Left lung (tissue), 8 donors: Measurements from ENCODE around the gene CXCL6. TPM values are rescaled to one million over a fixed set of nuclear protein-coding genes. Genes with fewer than 3 reads are reported as not detected.

Experiments
- polyA plus RNA-seq, 6 donors: library from polyadenylated mRNA; unstranded; fragments of 120-200 nt; gene quantifications; one replicate each; pipeline ENCODE4 v1.2.1, GENCODE V29; 2013; ENCODE audit not compliant: insufficient read length in 6 of 6
- total RNA-seq, 2 donors: library from RNA; stranded (reverse); fragmentation: NEBNext Ultra II Directional; extraction: Animal tissue kit (Norgen Biotek cat#: 25700); gene quantifications; one replicate each; pipeline ENCODE4 v1.2.1, GENCODE V29; 2021
- donor health status: DM: no; HTN: yes; CAD: no.
- donor health status: DM: no; HTN: no; CAD: no.

Gene CXCL6
- total and polyA plus RNA-seq, 8 donors: 0.15 to 4.8 (median 0.26) TPM; not detected in 5

Other genes with a start within 250 kb of the CXCL6 start
- 1 to 10 TPM; 1.3 to 2.2 TPM for gene RASSF6, start 216.2 kb upstream of the CXCL6 start, total RNA-seq
- 1 to 10 TPM; 1.6 to 3.3 (median 2.5) TPM for gene RASSF6, start 216.2 kb upstream of the CXCL6 start, polyA plus RNA-seq
- gene CXCL8, start 96.1 kb upstream of the CXCL6 start, total RNA-seq: 10 to 100 TPM; 12.3 to 80.4 TPM
- 10 to 100 TPM in 1 of 6 donors, 1 to 10 TPM in 5; 1.1 to 10.9 (median 2.0) TPM for gene CXCL8, start 96.1 kb upstream of the CXCL6 start, polyA plus RNA-seq
- not detected for gene PF4V1, start 16.6 kb downstream of the CXCL6 start, total RNA-seq
- 1 to 10 TPM in 1 of 6 donors, under 1 TPM in 2, not detected in 3; 0.53 to 1.0 (median 0.90) TPM for gene PF4V1, start 16.6 kb downstream of the CXCL6 start, polyA plus RNA-seq
- 10 to 100 TPM in 1 of 2 donors, 1 to 10 TPM in 1; 4.1 to 39.0 TPM for gene CXCL1, start 32.7 kb downstream of the CXCL6 start, total RNA-seq
- gene CXCL1, start 32.7 kb downstream of the CXCL6 start, polyA plus RNA-seq: 1 to 10 TPM in 5 of 6 donors, under 1 TPM in 1; 0.83 to 2.6 (median 2.1) TPM
- gene PF4, start 145.3 kb downstream of the CXCL6 start, total RNA-seq: 1 to 10 TPM; 1.8 to 3.6 TPM
- 10 to 100 TPM in 5 of 6 donors, 1 to 10 TPM in 1; 9.4 to 17.8 (median 13.5) TPM for gene PF4, start 145.3 kb downstream of the CXCL6 start, polyA plus RNA-seq
- 10 to 100 TPM in 1 of 2 donors, 1 to 10 TPM in 1; 2.6 to 10.4 TPM for gene PPBP, start 151.5 kb downstream of the CXCL6 start, total RNA-seq
- gene PPBP, start 151.5 kb downstream of the CXCL6 start, polyA plus RNA-seq: 10 to 100 TPM; 20.2 to 49.8 (median 37.1) TPM
- gene CXCL5, start 162.0 kb downstream of the CXCL6 start, total RNA-seq: 10 to 100 TPM in 1 of 2 donors, 1 to 10 TPM in 1; 2.5 to 35.0 TPM
- gene CXCL5, start 162.0 kb downstream of the CXCL6 start, polyA plus RNA-seq: under 1 TPM; 0.14 to 0.45 (median 0.24) TPM
- gene CXCL3, start 202.0 kb downstream of the CXCL6 start, total RNA-seq: 10 to 100 TPM; 12.4 to 15.2 TPM
- 1 to 10 TPM in 3 of 6 donors, under 1 TPM in 3; 0.49 to 2.1 (median 0.95) TPM for gene CXCL3, start 202.0 kb downstream of the CXCL6 start, polyA plus RNA-seq